NCI-H146 (cell line): ENCODE results near the gene FH.
A peak's percentile ranks its signal among the peaks of the same experiment; 100 is the strongest.

Experiments used
- DNase-seq: peaks from one replicate; lab custom pipeline; 2025; lab: John Stamatoyannopoulos, UW

Gene FH

DNA sequence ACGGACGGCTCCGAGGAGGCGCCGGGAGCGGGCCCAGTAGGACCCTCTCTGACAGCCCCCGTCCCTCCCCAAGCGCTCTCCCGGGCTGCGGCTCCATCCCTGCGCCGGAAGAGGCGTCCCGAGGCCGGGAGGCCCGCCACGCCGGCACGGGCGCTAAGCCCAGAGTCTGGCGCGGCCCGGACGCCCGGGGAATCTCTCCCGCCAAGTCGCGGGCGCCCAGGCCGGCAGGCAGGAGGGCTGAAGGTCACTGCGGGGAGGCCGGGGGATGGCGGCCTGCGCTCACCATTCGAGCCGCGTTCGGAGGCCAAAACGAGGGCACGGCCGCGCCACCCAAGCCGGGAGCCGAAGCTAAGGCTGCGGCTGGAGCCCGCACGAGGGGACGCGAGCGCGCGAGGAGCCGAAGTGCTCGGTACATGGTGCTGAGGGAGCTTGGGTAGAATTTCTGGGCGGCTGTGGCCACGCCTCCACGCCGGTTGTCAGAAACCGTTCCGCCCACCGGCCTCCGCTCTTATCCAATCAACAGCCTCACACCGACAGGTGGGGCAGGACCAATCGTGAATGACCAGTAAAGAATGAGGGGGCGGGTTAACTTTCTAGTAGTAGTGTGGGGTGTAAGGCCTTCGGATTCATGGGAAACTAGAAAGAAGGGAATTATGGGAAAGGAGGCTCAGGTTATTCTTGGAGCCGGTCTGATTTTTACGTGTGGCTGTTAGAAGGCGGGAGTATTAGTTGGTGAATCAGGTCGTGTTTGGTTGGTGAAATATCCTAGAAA is at the start of gene FH:
TSS of gene FH (minus strand) at position 448 of the 772 bp plus-strand sequence. CDS start at position 415, 33 bp downstream.
- peak; percentile 99 for DNase-seq

DNA sequence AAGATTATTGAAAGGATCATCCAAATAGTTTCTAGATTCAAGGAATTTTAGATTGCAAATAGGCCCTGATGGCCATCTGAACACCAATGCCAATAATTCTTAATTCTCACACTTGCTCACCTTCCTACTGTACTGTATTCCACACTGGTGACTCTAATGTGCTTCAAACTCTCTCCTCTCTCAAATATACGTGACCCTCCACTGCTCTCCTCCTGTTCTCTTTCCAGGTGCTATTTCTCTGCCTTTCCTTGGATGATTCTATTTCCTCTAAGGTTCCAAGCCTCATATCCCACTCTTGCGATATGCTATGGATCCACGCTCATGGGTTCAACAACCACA is 41.3 kb upstream of the FH start:
- no peak for DNase-seq

- no peak for DNase-seq
Measured at GRCh38 chr1:241560146-241560848, 40.7 kb upstream of the FH start.

GRCh38 chr1:241557551-241558193 is 38.1 kb upstream of the FH start:
- DNase-seq: no peak

GRCh38 chr1:241557031-241557430 is 37.5 kb upstream of the FH start:
- no peak for DNase-seq

DNA sequence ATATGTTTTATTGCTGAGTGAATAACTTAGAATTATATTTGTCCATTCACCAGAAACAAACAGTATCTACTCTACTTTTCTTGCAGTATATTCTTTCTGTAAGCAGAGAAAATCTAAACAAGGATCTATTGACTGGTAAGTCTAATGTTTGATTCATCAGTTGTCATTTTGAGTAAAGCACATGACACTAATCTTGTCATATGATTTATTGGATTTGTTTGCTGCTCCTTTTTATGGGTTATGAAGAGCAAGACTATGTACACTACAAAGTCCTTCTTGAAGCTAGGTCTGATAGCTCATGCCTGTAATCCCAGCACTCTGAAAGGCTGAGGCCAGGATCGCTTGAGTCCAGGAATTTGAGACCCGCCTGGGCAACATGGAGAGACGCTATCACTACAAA is 36.0 kb upstream of the FH start:
- DNase-seq: no peak

DNA sequence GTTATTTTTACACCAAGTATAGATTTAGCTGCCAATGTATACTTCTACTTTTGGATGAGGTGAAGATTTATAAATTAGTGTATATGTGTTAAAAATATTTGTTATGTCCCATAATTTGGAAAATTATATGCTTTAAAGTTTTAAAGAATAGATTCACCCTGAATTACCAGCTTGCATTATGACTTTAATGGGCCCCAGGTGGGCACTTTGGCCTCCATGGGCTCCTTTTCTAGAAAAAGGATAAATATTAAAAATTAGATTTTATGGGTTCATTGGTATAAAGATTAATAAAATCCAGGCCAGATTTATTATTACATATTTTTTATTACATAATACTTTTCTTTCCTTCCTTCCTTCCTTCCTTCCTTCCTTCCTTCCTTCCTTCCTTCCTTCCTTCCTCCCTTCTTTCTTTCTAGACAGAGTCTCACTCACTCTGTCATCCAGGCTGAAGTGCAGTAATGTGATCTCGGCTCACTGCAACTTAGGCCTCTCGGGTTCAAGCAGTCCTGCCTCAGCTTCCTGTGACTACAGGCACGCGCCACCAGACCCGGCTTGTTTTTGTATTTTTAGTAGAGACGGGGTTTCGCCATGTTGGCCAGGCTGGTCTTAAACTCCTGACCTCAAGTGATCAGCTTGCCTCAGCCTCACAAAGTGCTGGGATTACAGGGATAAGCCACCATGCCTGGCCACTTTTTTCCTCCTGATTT is 34.5 kb upstream of the FH start:
- DNase-seq: no peak

GRCh38 chr1:241551759-241552638 is 32.4 kb upstream of the FH start:
- no peak for DNase-seq

- DNase-seq: no peak
Measured at GRCh38 chr1:241550318-241550717, 30.8 kb upstream of the FH start.

DNA sequence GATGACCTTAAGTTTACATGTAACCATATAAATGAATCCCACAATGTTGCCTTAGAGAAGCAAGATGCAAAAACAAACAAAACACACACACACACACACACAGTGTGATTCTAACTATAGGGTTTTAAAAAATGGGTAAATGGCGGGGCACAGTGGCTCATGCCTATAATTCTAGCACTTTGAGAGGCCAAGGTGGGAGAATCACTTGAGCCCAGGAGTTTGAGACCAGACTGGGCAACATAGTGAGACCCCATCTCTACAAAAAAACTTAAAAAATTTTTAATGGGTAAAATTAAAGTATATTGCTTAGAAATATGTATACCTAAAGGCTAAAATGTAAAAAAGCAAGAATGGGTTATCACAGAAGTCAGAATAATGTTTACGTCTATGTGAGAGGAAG is 28.5 kb upstream of the FH start:
- no peak for DNase-seq

DNA sequence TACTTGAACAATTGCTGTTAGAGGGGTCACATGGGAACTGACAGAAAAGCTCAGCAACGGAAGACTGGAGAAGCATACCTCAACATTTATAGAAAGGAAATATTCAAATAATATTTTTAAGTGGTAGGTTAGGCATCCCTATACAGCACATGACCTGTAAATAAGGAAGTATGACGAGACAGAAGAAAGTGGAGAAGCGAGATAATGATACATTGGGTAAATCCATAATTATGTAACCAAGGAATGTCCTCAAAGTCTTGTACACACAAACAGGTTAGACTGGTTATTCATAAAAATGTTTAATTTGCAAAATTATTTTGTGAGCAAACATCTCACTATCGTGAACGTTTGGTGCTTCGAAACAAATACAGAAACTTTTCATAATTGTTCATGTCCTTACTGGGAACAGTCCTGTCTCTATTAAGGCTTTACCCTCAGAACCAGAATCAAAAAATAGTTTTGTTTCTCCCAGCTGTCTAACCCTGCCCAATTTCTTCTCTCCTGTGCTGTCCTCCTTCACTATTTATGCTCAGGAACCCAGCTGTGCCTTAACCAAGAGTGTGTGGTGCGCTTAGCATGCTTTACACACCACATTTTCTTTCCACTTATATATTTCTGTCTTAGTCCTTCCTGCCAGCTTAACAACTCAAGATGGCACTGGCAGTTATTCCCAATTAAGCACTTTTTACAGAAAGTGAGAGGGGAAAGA is 22.8 kb upstream of the FH start:
- no peak for DNase-seq

DNA sequence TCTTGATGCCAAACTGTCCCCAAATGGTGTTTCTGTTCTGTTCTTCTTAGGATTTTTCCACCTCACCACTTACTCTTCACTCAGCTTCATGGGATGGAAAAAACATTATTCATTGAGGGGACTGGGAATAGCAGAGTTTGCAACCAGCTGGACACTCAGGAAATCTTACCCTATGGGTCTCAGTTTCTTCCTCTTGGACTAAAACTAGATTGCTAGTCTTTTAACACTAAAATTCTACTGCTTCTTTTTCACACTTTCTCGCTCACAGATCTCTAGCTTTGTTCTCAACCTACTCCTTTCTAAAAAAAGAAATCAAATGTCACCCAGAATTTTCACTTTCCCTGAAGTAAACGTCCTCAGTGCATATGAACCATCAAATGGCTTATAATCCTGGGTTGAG is 17.4 kb upstream of the FH start:
- DNase-seq: no peak

- DNase-seq: no peak
Measured at GRCh38 chr1:241536304-241536703, 16.7 kb upstream of the FH start.

- no peak for DNase-seq
Measured at GRCh38 chr1:241533326-241534115, 14.0 kb upstream of the FH start.

GRCh38 chr1:241532864-241533263 is 13.3 kb upstream of the FH start:
- DNase-seq: no peak

DNA sequence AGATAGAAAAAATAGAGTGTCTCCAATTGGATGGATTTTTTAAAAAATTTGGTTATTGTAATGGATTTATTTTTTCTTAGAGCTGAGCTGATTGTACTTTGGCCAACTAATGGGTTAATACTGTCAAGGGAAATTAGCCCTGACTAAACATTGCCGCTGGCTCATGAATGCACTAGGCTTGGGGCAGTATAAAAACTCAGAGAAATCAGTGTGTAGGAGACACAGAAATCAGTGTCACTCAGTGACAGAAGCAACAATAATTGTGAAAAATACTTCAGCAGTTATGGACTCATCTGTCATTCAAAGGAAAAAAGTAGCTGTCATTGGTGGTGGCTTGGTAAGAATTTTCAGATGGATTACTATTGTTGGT is 12.6 kb upstream of the FH start, which contains the start of gene KMO:
TSS of gene KMO (plus strand) at position 217 of the 370 bp plus-strand sequence. CDS start at position 284, 67 bp downstream.
- DNase-seq: peak; percentile 37

GRCh38 chr1:241531195-241532161 is 11.9 kb upstream of the FH start:
- DNase-seq: peak; percentile 76

- DNase-seq: no peak
Measured at GRCh38 chr1:241527146-241527545, 7.6 kb upstream of the FH start.

- peak; percentile 12 for DNase-seq
Measured at GRCh38 chr1:241525026-241525425, 5.5 kb upstream of the FH start.
